VCaP (cell line): ENCODE measurements around the gene NRXN3.

Experiments used
- H3K27ac ChIP-seq: fragments of 450-650 bp; 2 replicates; pipeline ENCODE4 v1.5.1; 2017
- CTCF ChIP-seq: fragments of 450-650 bp; conservative IDR thresholded peaks from 2 replicates; pipeline ENCODE4 v1.5.1; 2017; ENCODE audit warnings: mild to moderate bottlenecking, moderate library complexity

NRXN3 gene

DNA sequence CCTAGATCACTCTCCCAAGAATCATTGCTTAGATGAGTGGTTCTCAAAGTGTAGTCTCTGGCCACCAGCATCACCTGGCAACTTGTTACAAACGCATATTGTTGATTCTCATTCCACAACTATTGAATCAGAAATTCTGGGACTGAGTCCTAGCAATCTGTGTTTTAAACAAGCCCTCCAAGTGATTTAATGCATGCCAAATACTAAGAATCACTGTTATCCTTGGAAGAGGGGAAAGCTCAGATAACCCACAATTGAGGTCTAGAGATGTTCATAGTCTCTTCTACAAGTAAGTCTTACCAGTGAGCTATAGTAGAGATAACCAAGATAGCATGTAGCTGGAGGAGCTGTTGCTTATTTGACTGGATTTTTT is 1374.5 kb downstream of the NRXN3 start:
- no peak overlapping the region for H3K27ac ChIP-seq
- no peak for TF ChIP-seq CTCF

DNA sequence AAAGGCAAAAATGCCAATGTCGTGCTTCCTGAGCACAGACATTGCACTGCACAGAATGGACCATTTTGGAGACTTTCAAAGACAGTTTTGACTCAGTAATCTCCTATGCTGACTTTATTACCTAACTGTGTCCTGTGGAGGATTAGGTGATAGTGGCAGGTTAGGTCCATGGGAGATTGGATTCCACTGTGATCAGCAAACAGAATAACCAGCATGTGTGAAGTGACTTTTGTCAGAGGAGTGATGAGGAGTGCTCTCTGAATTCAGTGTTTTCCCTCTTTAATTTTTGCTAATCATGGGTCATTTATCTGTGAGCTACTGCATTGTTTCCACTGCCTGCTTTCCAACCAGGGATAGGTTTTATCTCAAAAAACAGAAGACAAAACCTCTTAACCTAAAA is 1378.7 kb downstream of the NRXN3 start:
- no peak overlapping the region for H3K27ac ChIP-seq
- no peak for TF ChIP-seq CTCF

- no peak overlapping the region for H3K27ac ChIP-seq
- TF ChIP-seq CTCF: no peak
Measured at GRCh38 chr14:79549515-79549914, 1379.3 kb downstream of the NRXN3 start.

DNA sequence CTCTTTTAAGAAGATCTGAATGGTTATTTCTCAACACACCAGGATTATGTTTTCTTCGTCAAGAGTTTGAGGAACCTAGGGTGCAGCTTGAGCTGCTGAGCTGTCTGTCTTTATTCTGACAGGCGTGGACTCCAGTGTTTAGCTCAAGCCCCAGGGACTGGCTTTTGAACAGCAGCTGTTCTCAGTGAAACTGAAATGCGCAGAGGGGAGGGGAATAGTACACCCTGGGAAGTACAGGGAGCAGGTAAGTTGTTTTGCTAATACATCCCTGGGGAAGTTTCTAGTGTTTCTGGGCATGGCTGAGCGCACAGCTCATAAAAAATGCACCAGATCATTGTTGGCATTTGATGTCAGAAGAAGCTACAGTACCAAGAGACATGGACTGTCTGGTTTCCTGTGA is 1381.3 kb downstream of the NRXN3 start:
- H3K27ac ChIP-seq: no peak overlapping the region
- TF ChIP-seq CTCF: no peak

- H3K27ac ChIP-seq: no peak overlapping the region
- no peak for TF ChIP-seq CTCF
Measured at GRCh38 chr14:79552778-79553177, 1382.6 kb downstream of the NRXN3 start.

DNA sequence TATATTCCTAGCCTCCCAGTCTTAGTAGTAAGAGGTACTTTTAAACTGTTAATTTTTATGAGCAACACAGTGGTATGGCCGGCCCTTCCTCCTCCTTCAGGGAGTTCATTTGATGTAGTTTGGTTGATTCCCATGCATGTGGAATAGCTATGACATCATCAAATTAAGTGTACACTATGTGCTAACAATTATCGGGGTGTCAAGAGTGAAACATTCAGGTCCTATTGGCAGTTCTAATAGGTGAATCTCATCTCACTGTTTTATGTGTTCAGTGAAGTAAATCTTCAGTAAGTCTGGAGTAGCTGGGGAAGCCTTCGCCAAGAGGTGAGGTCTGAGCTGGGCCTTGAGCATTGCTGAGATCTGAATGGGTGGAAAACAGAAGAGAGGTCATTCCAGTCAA is 1384.6 kb downstream of the NRXN3 start:
- TF ChIP-seq CTCF: no peak
- H3K27ac ChIP-seq: no peak overlapping the region

GRCh38 chr14:79555429-79555828 is 1385.3 kb downstream of the NRXN3 start:
- no peak overlapping the region for H3K27ac ChIP-seq
- TF ChIP-seq CTCF: no peak

DNA sequence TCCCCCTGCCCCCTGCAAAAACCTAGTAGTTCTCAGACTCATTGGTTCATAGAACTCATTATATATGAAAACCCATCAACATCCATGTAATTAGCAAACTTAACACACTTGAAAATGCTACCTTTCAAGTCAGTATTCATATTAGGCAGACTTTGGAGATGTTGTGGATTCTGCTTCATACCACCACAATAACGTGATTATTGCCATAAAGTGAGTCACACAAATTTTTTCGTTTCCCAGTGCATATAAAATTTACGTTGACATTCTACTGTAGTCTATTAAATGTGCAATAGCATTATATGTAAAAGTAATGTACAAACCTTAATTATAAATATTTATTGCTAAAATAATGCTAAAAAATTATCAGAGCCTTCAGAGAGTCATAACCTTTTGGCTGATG is 1387.1 kb downstream of the NRXN3 start:
- TF ChIP-seq CTCF: no peak
- no peak overlapping the region for H3K27ac ChIP-seq
